ENCODE data around the gene BOK. TPM values are rescaled to one million over a fixed set of nuclear protein-coding genes. Genes with fewer than 3 reads are reported as not detected.

Gene BOK
- polyA plus RNA-seq, 3 donors: 0.05 TPM; not detected in 2

DNA sequence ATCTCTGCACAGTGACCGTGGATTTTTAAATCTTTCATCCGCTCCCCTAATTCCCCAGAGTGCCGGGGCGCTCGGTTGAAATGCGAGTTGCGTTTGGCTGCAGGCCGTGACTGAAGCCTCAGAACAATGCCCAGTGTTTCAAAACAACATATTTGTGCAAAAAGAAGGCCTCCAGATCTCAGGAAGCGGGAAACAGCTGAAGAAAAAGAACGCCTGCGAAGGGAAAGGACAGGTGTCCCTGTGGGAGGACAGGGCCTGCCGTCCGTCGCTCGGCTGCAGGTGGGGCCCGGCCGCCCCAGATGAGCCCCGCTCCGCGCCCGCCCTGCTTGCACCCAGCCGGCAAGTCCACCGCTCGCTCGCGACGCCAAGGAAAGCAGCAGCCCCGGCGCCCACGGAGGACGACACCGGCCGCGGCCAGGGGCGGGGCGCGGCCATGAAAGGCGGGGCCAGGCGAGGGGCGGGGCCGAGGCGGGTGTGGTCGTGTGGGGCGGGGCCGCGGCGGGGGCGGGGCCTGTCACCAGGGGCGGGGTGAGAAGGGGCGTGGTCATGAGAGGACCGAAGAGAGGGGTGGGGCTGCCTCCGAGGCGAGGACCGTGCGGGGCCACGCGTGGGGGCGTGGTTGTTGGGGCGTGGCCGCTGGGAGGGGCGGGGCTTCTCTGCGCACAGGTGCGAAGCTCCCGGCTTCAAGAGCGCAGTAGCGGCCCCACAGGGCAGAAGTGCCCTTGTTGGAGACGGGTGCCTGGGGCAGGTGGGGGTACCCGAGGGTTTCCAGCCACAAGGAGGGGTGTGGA, 17.6 kb upstream of the BOK start:
- peak; percentile 0 to 33 (median 3) for DNase-seq
- Histone ChIP-seq H3K27ac (ENCODE audit: low read depth in 1 of 2, low read length in 2 of 2) (no peak overlapping the region), H2AFZ (ENCODE audit: insufficient read depth, low read depth, low read length, poor library complexity, severe bottlenecking) (peak overlapping the region; percentile 72), H3K4me3 (replicated peaks in 1 of 3; ENCODE audit: low read depth in 2 of 3, low read length in 3 of 3) (peak overlapping the region in 2 of 3 experiments; percentile 9 to 69), H3K4me2 (replicated peaks; ENCODE audit: extremely low read depth, low read length, poor library complexity, severe bottlenecking) (peak overlapping the region; percentile 72), H3K9ac (ENCODE audit: insufficient read depth, low read length, poor library complexity, severe bottlenecking) (peak overlapping the region; percentile 8), H3K79me2 (ENCODE audit: insufficient read depth, low read length) (no peaks in the 10 kb centered on the region), H3K9me3 (replicated peaks in 1 of 2; ENCODE audit: control insufficient read depth in 1 of 2, insufficient read depth in 1 of 2, low read length in 2 of 2) (peaks cover 0 to 7% of the 10 kb centered on the region in 2 donors), H3K36me3 (replicated peaks in 1 of 2; ENCODE audit: control insufficient read depth in 1 of 2, insufficient read depth in 2 of 2, low read length in 2 of 2) (no peaks in the 10 kb centered on the region), H3K27me3 (ENCODE audit: control insufficient read depth in 2 of 2, insufficient read depth in 2 of 2, low read length in 2 of 2) (peaks cover 3 to 45% of the 10 kb centered on the region in 2 donors), H3K4me1 (ENCODE audit: control insufficient read depth in 1 of 2, insufficient read depth in 2 of 2, low read length in 2 of 2) (peaks cover 6 to 12% of the 10 kb centered on the region in 2 donors), H4K20me1 (ENCODE audit: insufficient read depth, low read length) (no peaks in the 10 kb centered on the region)
- intact Hi-C loops (cut with micrococcal nuclease): no loop called here
- TF ChIP-seq, protein P1, sequence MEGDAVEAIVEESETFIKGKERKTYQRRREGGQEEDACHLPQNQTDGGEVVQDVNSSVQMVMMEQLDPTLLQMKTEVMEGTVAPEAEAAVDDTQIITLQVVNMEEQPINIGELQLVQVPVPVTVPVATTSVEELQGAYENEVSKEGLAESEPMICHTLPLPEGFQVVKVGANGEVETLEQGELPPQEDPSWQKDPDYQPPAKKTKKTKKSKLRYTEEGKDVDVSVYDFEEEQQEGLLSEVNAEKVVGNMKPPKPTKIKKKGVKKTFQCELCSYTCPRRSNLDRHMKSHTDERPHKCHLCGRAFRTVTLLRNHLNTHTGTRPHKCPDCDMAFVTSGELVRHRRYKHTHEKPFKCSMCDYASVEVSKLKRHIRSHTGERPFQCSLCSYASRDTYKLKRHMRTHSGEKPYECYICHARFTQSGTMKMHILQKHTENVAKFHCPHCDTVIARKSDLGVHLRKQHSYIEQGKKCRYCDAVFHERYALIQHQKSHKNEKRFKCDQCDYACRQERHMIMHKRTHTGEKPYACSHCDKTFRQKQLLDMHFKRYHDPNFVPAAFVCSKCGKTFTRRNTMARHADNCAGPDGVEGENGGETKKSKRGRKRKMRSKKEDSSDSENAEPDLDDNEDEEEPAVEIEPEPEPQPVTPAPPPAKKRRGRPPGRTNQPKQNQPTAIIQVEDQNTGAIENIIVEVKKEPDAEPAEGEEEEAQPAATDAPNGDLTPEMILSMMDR (IDR thresholded peaks at IDR 0.05): no peak
- whole genome bisulfite sequencing (ENCODE audit: insufficient coverage): 9% methylated on average over 53 of the region's 68 CpGs
- Mint-ChIP-seq H3K4me3 (peak overlapping the region; percentile 73 to 95), H3K4me1 (peaks cover 5% of the 10 kb centered on the region), H3K9me3 (peaks cover 0 to 11% (median 5%) of the 10 kb centered on the region in 7 donors), H3K36me3 (peaks cover 2% of the 10 kb centered on the region in 2 donors), H3K27me3 (ENCODE audit: low read depth in 3 of 3) (peaks cover 40 to 56% (median 42%) of the 10 kb centered on the region in 3 donors), H3K27ac (no peak overlapping the region)

DNA sequence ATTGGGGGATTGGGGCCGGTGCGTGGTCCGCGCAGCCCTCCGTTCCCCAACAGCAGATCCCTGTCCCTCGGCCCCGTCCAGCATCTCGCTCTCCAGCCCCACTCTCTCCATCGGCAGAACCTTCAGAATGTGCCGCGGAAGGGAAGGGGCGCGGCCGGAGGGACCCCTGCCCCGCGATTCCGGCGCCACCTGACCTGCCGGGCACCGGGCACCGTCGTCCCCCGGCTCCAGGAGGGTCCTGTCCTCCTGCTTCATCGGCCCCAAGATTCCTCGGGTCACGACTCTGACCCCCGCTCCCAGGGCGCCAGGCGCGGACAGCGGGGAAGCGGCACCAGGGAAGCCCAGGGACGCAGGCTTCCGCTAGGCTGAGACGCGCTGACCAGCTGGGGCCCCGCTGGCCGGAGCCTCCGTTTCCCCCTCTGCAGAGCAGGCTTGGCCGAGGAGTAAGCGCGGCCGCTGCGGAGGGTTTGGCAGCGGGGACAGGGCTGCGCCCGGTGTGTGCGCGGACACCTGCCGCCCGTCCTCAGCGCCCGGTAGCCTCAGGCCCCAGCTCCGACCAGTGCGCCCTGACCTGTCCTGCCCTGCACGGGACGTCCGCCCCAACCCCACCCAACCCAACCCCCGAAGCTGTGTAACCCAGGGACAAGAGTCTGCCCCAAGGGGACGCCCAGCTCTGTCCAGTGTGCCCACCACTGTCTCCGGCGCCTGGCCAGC, 16.8 kb upstream of the BOK start:
- Histone ChIP-seq H3K4me2 (replicated peaks; ENCODE audit: extremely low read depth, low read length, poor library complexity, severe bottlenecking) (peak overlapping the region; percentile 72), H4K20me1 (ENCODE audit: insufficient read depth, low read length) (no peaks in the 10 kb centered on the region), H3K36me3 (replicated peaks in 1 of 2; ENCODE audit: control insufficient read depth in 1 of 2, insufficient read depth in 2 of 2, low read length in 2 of 2) (no peaks in the 10 kb centered on the region), H3K27me3 (ENCODE audit: control insufficient read depth in 2 of 2, insufficient read depth in 2 of 2, low read length in 2 of 2) (peaks cover 3 to 49% of the 10 kb centered on the region in 2 donors), H3K9me3 (replicated peaks in 1 of 2; ENCODE audit: control insufficient read depth in 1 of 2, insufficient read depth in 1 of 2, low read length in 2 of 2) (peaks cover 0 to 7% of the 10 kb centered on the region in 2 donors), H3K27ac (ENCODE audit: low read depth in 1 of 2, low read length in 2 of 2) (no peak overlapping the region), H3K79me2 (ENCODE audit: insufficient read depth, low read length) (no peaks in the 10 kb centered on the region), H2AFZ (ENCODE audit: insufficient read depth, low read depth, low read length, poor library complexity, severe bottlenecking) (no peak overlapping the region), H3K4me3 (replicated peaks in 1 of 3; ENCODE audit: low read depth in 2 of 3, low read length in 3 of 3) (peak overlapping the region in 1 of 3 experiments; percentile 69), H3K4me1 (ENCODE audit: control insufficient read depth in 1 of 2, insufficient read depth in 2 of 2, low read length in 2 of 2) (peaks cover 6 to 12% of the 10 kb centered on the region in 2 donors), H3K9ac (ENCODE audit: insufficient read depth, low read length, poor library complexity, severe bottlenecking) (no peak overlapping the region)
- intact Hi-C loops (cut with micrococcal nuclease): no loop called here
- Mint-ChIP-seq H3K4me1 (peaks cover 5% of the 10 kb centered on the region), H3K36me3 (peaks cover 2% of the 10 kb centered on the region in 2 donors), H3K27me3 (ENCODE audit: low read depth in 3 of 3) (peaks cover 38 to 55% (median 40%) of the 10 kb centered on the region in 3 donors), H3K4me3 (peak overlapping the region in 1 of 2 donors; percentile 71), H3K27ac (no peak overlapping the region), H3K9me3 (peaks cover 0 to 11% (median 5%) of the 10 kb centered on the region in 7 donors)
- TF ChIP-seq, protein P1 (IDR thresholded peaks at IDR 0.05): no peak
- no peak for DNase-seq
- 26% methylated on average over 54 of the region's 62 CpGs for WGBS (ENCODE audit: insufficient coverage)
